ENCODE results near the gene TENT4A.

Gene TENT4A

DNA sequence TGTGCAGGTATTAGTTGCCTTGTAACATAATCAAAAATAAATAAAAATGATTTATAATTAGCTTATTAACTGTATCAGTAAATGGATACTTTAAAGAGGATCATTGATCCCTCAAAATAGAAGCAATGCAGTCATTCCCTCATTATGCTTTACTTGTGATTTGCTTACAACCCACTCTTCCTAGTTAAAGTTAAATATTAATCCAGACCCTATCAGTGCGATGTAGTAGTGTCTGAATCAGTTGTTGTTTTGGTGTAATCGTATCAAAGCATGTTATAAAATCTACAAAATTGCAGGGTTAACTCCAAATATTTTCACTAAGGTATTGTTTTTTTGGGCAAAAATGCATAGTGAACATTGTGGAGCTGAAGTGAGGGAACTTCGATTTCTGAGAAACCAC lies 17.6 kb downstream of the TENT4A start:
- no peak for TF ChIP-seq ZFP30 (CRISPR knock-in tag; IDR thresholded peaks at IDR 0.05)
- TF ChIP-seq PPARA (CRISPR knock-in tag; IDR thresholded peaks at IDR 0.05; ENCODE audit: borderline replicate concordance): no peak
- no peak for TF ChIP-seq ZNF8 (CRISPR knock-in tag; IDR thresholded peaks at IDR 0.05)
- no peak for TF ChIP-seq SNAI2 (CRISPR knock-in tag; IDR thresholded peaks at IDR 0.05)
- TF ChIP-seq ZNF565 (CRISPR knock-in tag; conservative IDR thresholded peaks at IDR 0.05; ENCODE audit: low read depth): no peak
- TF ChIP-seq, protein P1, sequence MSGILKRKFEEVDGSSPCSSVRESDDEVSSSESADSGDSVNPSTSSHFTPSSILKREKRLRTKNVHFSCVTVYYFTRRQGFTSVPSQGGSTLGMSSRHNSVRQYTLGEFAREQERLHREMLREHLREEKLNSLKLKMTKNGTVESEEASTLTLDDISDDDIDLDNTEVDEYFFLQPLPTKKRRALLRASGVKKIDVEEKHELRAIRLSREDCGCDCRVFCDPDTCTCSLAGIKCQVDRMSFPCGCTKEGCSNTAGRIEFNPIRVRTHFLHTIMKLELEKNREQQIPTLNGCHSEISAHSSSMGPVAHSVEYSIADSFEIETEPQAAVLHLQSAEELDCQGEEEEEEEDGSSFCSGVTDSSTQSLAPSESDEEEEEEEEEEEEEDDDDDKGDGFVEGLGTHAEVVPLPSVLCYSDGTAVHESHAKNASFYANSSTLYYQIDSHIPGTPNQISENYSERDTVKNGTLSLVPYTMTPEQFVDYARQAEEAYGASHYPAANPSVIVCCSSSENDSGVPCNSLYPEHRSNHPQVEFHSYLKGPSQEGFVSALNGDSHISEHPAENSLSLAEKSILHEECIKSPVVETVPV (CRISPR knock-in tag; IDR thresholded peaks at IDR 0.05): no peak
- TF ChIP-seq, protein P2, sequence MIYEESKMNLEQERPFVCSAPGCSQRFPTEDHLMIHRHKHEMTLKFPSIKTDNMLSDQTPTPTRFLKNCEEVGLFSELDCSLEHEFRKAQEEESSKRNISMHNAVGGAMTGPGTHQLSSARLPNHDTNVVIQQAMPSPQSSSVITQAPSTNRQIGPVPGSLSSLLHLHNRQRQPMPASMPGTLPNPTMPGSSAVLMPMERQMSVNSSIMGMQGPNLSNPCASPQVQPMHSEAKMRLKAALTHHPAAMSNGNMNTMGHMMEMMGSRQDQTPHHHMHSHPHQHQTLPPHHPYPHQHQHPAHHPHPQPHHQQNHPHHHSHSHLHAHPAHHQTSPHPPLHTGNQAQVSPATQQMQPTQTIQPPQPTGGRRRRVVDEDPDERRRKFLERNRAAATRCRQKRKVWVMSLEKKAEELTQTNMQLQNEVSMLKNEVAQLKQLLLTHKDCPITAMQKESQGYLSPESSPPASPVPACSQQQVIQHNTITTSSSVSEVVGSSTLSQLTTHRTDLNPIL (CRISPR knock-in tag; IDR thresholded peaks at IDR 0.05; ENCODE audit: low read depth): no peak
- TF ChIP-seq TSHZ2 (CRISPR knock-in tag; IDR thresholded peaks at IDR 0.05): no peak
- no peak for TF ChIP-seq CSDC2 (CRISPR knock-in tag; IDR thresholded peaks at IDR 0.05)
- TF ChIP-seq ESRRG (CRISPR knock-in tag; IDR thresholded peaks at IDR 0.05): no peak
- no peak for TF ChIP-seq GLIS3 (CRISPR knock-in tag; IDR thresholded peaks at IDR 0.05)
- TF ChIP-seq ISL1 (CRISPR knock-in tag; IDR thresholded peaks at IDR 0.05): no peak
- TF ChIP-seq ZNF70 (CRISPR knock-in tag; IDR thresholded peaks at IDR 0.05): no peak
- no peak for TF ChIP-seq OSR1 (CRISPR knock-in tag; IDR thresholded peaks at IDR 0.05)
- TF ChIP-seq ARNTL (CRISPR knock-in tag; IDR thresholded peaks at IDR 0.05; ENCODE audit: borderline replicate concordance, low read depth): no peak
- TF ChIP-seq POU6F1 (CRISPR knock-in tag; IDR thresholded peaks at IDR 0.05; ENCODE audit: borderline replicate concordance, low read depth): no peak
- TF ChIP-seq BACH2 (CRISPR knock-in tag; IDR thresholded peaks at IDR 0.05; ENCODE audit: borderline replicate concordance): no peak
- no peak for TF ChIP-seq ZC3H10 (CRISPR knock-in tag; IDR thresholded peaks at IDR 0.05)
- ATAC-seq: no peak

DNA sequence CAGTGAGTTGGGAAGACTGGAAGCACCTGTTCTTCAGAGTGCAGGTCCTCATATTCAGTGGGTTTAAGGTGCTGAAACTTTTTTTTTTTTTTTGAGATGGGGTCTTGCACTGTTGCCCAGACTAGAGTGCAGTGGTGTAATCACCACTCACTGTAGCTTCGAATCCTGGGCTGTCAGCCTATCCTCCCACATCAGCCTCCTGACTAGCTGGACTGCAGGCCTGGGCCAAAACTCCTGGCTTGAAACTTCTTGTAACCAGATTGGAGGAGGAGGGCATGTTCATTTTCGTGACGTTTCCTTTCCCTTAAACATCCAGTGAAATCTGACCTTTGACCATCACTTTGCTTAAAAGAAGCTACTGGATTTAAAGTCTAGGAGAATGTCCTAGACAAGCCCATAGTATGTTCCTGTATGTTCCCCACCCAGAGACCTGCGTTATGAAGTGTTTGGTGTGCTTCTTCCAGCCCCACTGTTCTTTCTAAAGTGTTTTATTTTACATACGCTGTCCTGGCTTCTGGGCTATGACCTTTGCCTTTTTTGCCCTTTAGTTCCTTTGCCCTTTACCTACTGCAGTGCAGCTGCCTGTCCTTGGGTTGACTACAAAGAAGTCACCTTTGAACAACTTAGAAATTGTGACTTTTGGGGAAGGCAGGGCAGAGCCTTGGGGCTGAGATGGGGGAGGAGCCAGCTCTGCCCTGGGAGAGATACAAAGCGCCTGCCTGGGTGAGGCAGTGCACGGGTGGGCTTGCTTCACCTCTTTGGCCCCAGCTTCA lies 18.4 kb downstream of the TENT4A start:
- peak; percentile 11; the same call in 1 of the 3 replicates for ATAC-seq
- TF ChIP-seq ARNTL (CRISPR knock-in tag; IDR thresholded peaks at IDR 0.05; ENCODE audit: borderline replicate concordance, low read depth) (no peak), PPARA (CRISPR knock-in tag; IDR thresholded peaks at IDR 0.05; ENCODE audit: borderline replicate concordance) (no peak), ZNF70 (CRISPR knock-in tag; IDR thresholded peaks at IDR 0.05) (no peak), TCF4 (CRISPR knock-in tag; IDR thresholded peaks at IDR 0.05; ENCODE audit: borderline replicate concordance) (no peak), TSHZ2 (CRISPR knock-in tag; IDR thresholded peaks at IDR 0.05) (no peak), ZNF565 (CRISPR knock-in tag; conservative IDR thresholded peaks at IDR 0.05; ENCODE audit: low read depth) (no peak)
